IPS-18a (cell line): ENCODE results near the gene NPY4R.
"Not testable (repeated sequence)": the region's sequence is repeated elsewhere in the genome, so short reads cannot be mapped to it uniquely, and the experiment has no call there.

ENCODE experiments used
- H3K27ac ChIP-seq: one replicate; pipeline ENCODE4 v1.5.1; 2013; ENCODE audit warnings: low read length
- H3K27me3 ChIP-seq: one replicate; pipeline ENCODE4 v1.6.1; 2013; ENCODE audit warnings: mild to moderate bottlenecking, low read length; ENCODE audit not compliant: control insufficient read depth, insufficient read depth
- H3K36me3 ChIP-seq: one replicate; pipeline ENCODE4 v1.6.1; 2013; ENCODE audit warnings: low read depth, low read length; ENCODE audit not compliant: control insufficient read depth
- H3K4me1 ChIP-seq: one replicate; pipeline ENCODE4 v1.6.1; 2013; ENCODE audit warnings: low read depth, low read length; ENCODE audit not compliant: control insufficient read depth
- H3K4me3 ChIP-seq: one replicate; pipeline ENCODE4 v1.5.1; 2013; ENCODE audit warnings: low read length
- H3K9ac ChIP-seq: one replicate; pipeline ENCODE4 v1.6.1; 2013; ENCODE audit warnings: mild to moderate bottlenecking, low read length, moderate library complexity
- H3K9me3 ChIP-seq: one replicate; pipeline ENCODE4 v1.6.1; 2013; ENCODE audit warnings: low read depth, low read length; ENCODE audit not compliant: control insufficient read depth

NPY4R gene

GRCh38 chr10:46451365-46451764 lies 14.4 kb downstream of the NPY4R start:
- H3K36me3 ChIP-seq, H3K27me3 ChIP-seq, H3K4me3 ChIP-seq, H3K9ac ChIP-seq, H3K27ac ChIP-seq, H3K4me1 ChIP-seq, H3K9me3 ChIP-seq: not testable (repeated sequence)

DNA sequence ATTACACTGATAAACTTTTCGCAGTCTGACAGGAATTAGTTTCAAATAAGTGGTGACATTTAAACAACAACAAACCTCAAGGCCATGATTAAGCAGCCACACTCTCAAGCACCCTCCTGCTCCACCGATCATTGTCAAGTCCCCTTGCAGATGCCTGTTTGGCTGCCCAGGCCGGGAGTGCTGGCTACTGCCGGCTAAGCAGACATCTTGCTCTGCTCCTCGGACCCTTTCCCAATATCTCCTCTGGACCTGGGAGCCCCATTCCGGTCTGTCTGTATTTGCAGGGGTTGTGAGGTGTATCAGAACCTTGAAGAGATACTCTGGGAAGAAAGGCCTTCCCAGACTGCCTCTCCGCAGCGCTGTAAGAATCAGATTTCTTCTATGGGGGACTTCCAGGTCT lies 14.9 kb downstream of the NPY4R start:
- H3K27ac ChIP-seq, H3K9me3 ChIP-seq, H3K4me3 ChIP-seq, H3K4me1 ChIP-seq, H3K9ac ChIP-seq, H3K36me3 ChIP-seq, H3K27me3 ChIP-seq: not testable (repeated sequence)

DNA sequence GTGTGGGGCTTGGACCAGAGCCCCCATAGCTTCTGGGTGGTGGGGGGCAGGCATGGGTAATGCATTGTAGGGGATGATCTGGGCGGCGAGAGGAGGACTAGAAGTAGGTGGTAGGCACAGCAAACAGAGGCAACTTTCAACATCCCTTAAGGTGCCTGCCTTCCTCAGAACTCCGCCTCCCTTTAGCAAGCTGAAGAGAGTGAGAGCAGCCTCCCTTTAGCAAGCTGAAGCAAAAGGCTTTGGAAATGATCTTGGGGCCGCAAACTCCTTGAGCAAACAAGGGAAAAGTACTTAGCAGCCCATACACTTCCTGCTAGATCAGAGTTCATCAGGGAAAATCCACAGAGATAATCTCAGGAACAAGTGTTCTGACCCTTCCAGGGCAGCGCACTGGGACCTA lies 18.3 kb downstream of the NPY4R start:
- not testable (repeated sequence) for H3K9ac ChIP-seq, H3K27ac ChIP-seq, H3K4me1 ChIP-seq, H3K4me3 ChIP-seq, H3K36me3 ChIP-seq, H3K9me3 ChIP-seq, H3K27me3 ChIP-seq

- H3K4me1 ChIP-seq, result not testable (repeated sequence)
These were observed 20.2 kb downstream of the NPY4R start for GRCh38 chr10:46445389-46446122.

GRCh38 chr10:46443422-46443821 lies 22.3 kb downstream of the NPY4R start:
- H3K27ac ChIP-seq, H3K36me3 ChIP-seq, H3K4me3 ChIP-seq, H3K9me3 ChIP-seq, H3K4me1 ChIP-seq, H3K27me3 ChIP-seq, H3K9ac ChIP-seq: not testable (repeated sequence)

More at GRCh38 chr10:46445389-46446122, 20.2 kb downstream of the NPY4R start:
- H3K9me3 ChIP-seq, H3K27me3 ChIP-seq, H3K4me3 ChIP-seq, H3K27ac ChIP-seq, H3K36me3 ChIP-seq, H3K9ac ChIP-seq: not testable (repeated sequence)

DNA sequence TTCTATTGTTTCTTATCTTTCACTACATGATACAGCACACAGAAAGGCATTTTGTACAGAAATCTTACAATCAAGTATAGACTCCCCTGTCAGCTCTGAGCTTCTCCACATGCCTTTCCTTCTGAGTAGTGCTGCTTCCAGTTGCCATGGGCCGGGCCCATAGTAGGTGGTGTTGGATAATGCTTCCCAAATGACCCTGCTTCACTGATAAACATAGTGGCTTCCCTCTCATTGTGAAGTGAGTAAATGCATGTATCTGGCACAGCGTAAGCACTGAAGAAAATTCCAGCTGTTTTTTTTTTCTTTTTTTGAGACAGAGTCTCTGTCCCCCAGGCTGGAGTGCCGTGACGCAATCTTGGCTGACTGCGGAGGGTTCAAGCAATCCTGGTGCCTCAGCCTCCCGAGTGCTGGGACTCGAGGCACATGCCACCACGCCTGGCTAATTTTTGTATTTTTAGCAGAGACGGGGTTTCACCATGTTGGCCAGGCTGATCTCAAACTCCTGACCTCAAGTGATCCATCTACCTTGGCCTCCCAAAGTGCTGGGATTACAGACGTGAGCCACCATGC lies 23.0 kb downstream of the NPY4R start:
- not testable (repeated sequence) for H3K27ac ChIP-seq, H3K4me1 ChIP-seq, H3K9ac ChIP-seq, H3K9me3 ChIP-seq, H3K36me3 ChIP-seq, H3K27me3 ChIP-seq, H3K4me3 ChIP-seq

DNA sequence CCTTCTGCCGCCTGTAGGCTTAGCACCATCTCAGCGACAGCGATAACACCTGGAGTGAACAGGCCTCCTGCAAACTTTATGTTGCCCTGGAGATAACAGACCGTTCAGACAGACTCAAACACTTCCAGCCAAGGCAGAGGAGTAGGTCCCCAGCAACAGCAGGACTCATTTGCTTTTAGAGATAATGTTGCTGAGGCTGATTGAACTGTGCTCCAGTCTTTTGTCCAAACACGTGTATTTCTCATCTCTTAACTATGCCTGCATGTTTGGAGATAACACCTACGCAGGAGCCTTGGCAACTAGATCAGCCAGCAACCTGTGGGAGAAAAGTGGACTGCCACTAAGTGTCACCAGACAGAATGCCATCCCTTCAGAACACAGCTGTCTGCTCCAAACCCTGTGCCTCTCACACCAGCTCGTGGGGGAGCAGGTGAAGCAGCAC lies 23.9 kb downstream of the NPY4R start:
- H3K36me3 ChIP-seq, H3K9me3 ChIP-seq, H3K9ac ChIP-seq, H3K27me3 ChIP-seq, H3K27ac ChIP-seq, H3K4me3 ChIP-seq, H3K4me1 ChIP-seq: not testable (repeated sequence)

- not testable (repeated sequence) for H3K9ac ChIP-seq, H3K9me3 ChIP-seq, H3K36me3 ChIP-seq, H3K4me1 ChIP-seq, H3K27ac ChIP-seq, H3K4me3 ChIP-seq, H3K27me3 ChIP-seq
These were observed 24.8 kb downstream of the NPY4R start for GRCh38 chr10:46440942-46441341.

GRCh38 chr10:46423550-46423949 lies 42.2 kb downstream of the NPY4R start:
- not testable (repeated sequence) for H3K4me1 ChIP-seq, H3K36me3 ChIP-seq, H3K4me3 ChIP-seq, H3K9ac ChIP-seq, H3K27me3 ChIP-seq, H3K9me3 ChIP-seq, H3K27ac ChIP-seq

GRCh38 chr10:46419570-46420379 lies 46.0 kb downstream of the NPY4R start:
- H3K4me1 ChIP-seq, H3K27me3 ChIP-seq, H3K9ac ChIP-seq, H3K9me3 ChIP-seq, H3K27ac ChIP-seq, H3K36me3 ChIP-seq, H3K4me3 ChIP-seq: not testable (repeated sequence)

DNA sequence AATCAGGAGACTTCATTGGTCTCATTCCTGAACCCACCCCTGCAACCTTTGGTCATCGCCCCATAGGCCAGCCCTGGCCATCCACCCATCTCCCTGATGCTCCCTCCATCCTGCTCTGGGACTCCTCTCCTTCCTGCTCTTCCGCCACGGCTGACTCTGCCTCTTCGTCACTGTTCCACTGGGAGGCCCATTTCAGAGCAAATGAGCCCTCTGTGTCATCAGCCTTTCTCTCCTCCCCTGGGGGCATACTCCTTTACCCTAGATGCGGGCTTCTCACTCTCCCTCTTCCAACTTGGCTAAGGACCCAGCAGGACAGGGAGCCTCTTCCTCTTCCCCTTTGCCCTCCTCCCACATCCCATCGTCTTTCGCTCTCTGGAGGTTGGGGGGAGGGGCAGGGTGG lies 47.5 kb downstream of the NPY4R start:
- not testable (repeated sequence) for H3K4me3 ChIP-seq, H3K36me3 ChIP-seq, H3K9me3 ChIP-seq, H3K27me3 ChIP-seq, H3K27ac ChIP-seq, H3K9ac ChIP-seq, H3K4me1 ChIP-seq

DNA sequence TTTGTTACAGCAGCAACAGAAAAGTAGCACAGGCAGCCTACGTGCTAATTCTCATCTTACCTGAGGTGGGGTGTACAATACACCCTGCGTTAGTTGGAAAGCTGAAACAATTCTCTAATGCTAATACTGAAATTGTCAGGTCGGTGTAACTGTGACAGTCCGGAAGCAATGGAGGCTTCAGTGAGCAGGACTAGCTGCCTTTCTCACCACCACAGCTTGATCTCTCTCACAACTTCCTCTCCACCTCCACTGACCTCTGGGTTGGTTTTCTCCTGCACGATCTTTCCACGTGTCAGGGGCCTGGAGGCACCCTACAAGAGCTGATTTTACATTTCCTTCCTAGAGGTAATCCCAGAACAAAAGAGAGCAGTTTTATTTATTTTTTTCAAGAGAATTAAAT lies 50.5 kb downstream of the NPY4R start:
- not testable (repeated sequence) for H3K4me3 ChIP-seq, H3K9ac ChIP-seq, H3K4me1 ChIP-seq, H3K36me3 ChIP-seq, H3K27ac ChIP-seq, H3K9me3 ChIP-seq, H3K27me3 ChIP-seq
